GM19240 (cell line): ENCODE measurements around the gene STK11.

Experiments
- DNase-seq: peaks from one replicate; pipeline ENCODE4 v3.0.0; 2011; ENCODE audit warnings: low spot score; ENCODE audit not compliant: insufficient read length

The STK11 gene

DNA sequence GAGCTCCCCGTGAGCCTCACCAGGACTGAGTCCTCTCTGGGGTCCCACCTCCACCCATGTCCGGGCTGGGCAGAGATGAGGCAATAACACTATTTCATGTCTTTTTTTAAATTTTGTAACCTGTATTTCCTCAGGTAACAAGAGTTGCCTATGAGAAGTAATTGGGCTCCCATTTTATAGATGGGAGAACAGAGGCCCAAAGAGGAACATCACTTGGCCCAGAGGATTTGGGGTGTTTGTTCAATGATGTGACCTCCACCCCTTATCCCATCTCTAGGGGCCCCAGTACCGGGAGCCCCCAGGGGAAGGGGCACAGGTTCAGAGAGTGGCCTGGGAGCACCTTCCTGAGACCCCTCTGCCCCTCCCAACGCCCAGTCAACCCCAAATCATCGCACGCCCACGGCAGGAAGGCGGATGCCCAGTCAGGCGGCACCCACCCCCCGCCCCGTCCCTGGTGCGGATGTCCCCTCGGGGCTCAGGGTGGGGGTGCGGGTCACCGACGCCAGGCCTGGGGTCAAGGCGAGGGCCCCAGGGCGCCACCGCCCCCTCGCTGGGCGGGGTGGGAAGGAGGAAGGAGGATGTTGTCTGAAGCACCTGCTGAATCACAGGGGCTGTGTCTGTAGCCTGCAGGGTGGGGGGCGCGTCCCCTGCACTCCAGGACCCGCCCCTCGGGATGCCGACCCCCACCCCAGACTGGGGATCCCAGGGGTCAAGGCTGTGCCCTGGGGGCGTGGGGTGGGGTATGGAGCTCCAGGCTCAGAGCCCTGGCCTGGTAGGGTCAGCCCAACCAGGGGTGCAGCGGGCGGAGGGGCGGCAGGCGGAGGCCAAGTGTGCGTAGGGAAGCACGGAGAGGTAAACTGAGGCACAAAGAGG is 54.5 kb downstream of the STK11 start:
- DNase-seq, result no peak

DNA sequence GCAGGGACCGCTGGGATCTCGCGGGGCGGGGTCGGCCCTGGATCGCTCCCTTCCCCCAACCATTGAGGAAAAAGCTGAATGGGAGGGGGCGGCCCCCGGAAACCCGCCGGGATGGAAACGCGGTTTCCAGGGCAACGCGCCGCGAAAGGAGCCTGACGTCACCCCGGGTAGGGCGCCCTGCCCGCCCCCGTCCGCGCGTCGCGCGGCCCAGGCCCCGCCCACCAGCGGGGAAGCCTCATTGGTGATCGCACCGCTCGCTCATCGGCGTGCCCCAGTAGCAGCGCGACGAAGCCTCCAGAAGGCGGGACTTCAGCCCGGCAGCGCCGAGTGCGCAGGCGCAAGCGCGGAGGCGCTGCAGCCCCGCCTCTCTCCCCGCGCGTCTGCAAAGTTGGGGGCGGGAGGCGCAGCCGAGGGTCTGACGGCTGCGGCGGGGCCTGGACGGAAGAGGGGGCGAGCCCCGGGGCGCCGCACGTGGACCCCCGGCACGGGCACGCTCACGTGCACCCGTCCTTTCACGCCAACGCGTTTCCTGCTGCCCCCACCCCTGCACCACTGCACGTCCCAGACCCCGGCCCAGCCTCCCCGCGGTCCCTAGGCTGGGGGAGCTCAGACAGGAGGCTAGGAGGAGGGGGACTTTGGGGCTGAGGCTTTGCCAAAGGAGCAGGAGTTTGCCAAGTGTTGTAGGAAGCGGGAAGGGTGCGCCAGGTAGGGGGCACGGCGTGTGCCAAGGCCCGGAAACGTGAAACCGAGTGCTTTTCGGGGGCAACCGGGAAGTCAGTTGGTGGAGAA is 55.4 kb downstream of the STK11 start:
- DNase-seq, result peak; percentile 94

DNA sequence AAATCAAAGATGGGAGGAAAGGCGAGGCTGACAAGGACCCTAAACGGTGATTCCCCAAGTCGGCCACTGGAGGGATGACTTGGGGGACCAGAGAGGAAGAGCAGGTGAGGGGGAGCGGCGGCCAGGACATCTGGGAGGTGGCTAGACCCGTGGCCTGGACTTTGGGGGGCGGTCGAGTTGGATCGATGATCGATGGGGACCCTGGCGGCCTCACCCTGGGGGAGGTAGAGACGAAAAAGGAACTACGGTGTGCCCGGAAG is 55.9 kb downstream of the STK11 start:
- DNase-seq, result no peak

DNA sequence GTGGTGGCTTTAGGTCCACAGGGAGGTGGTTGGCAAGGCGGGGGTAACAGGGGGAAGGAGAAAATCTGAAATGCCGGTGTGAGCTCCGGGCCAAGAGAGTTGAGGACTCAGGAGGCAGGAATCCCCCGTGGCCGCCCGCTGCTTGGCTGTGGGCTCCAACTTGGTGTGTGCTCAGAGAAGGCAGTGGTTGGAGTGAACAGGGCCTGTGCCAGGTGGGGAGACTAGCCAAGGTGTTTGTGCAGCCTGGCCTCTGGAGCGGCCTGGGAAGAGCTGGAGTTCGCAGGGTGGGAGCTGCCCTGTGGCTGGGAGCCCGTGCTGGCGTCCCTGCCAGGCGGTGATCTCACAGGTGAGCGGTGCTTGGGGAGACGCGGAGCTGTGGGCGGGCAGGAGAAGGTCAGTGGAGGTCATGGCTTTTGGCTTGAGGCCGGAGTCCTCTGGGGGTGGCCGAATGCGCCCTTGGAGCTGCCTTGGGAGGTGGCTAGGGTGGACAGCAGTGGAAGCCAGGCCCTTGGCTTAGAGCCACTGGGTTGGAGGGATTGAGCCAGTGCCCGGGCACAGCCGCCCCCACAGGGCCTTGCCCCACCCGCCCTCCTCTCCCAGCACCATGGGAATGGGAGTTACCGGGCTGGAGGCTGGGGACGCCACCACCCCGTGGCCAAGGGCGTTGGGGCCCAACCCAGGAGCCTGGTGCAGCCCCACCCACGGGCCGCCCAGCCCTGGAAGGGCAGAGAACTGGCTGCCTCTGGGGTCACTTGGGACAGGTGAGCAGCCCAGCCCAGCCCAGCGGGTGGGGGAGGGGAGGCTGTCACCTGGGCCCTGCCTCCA is 56.4 kb downstream of the STK11 start:
- no peak for DNase-seq

DNA sequence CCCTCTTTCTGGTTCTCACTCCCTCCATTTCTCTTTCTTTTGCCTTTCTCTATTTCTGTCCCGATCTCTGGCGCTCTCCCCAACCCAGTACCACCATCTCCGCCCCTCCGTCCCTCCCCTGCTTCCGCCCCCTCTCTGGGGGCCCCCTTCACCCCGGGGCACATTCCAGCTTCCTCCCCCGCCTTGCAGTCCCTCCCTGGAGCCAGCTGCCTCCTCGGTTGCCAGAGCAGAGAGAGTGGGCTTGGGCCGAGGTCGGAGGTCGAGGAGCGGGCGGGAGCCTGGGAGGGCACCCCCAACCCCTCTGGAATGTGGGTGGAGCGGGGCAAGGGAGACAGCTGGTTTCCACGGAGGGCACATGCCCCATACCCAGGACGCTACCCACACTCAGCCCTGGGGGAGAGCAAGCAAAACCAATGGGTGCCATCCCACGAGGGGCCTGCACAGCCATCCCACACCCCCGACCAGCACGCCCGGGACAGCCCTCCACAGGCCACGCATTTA is 57.1 kb downstream of the STK11 start:
- no peak for DNase-seq

DNA sequence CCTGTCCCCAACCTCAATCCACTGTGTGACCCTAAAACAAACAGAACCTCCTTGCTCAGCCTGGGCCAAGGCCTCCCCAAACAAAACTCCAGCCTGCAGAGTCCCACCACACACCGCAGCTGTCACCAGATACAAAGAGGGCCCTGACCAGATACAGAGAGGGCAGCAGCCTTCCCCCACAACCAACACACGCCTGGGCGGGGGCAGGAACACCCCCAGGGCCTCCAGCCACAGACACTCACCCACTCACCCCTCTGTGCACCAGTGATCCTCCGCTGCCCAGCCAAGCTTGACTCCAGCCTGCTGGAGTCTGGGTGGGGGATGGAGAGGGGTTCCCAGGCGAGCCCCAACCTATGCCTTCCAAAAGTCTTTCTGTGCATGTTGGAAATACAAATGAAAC is 57.6 kb downstream of the STK11 start:
- DNase-seq, result no peak

DNA sequence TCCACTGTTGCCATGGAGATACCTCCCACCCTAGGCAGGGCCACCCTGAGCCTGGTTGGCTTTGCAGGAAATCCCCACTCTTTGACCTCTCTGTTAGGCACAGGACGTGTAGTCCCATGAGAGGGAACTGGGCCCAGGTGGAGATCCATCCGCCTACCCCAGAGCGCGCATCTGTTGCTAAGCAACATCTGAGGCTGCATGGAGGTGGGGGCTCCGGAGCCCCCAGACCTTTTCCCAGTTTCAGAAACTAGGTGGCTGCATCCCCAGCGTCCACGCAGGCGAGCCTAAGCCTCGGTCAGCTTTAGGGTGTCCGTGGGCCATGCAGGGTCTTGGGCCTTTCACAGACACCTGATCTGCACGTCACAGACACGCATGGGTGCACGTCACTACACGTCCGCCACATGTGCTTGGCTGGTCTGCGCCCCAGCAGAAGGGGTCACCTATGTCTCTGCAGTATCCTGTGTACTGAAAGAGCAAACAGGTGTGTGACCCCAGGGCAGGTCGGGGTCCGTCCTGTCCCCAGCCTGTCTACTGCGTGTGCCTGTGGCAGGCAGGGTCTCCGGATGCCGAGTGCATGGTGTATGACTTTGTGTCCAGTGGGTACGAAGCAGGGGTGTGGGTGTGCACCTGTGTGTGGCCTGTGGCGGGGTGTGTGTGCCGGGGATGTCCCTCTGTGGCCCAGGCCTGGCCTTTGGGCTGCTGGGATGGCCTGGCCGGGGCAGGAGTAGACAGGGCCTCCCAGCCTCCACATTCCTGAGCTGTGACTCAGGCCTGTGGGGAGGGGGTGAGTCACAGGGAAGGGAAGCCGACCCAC is 59.4 kb downstream of the STK11 start:
- no peak for DNase-seq

DNA sequence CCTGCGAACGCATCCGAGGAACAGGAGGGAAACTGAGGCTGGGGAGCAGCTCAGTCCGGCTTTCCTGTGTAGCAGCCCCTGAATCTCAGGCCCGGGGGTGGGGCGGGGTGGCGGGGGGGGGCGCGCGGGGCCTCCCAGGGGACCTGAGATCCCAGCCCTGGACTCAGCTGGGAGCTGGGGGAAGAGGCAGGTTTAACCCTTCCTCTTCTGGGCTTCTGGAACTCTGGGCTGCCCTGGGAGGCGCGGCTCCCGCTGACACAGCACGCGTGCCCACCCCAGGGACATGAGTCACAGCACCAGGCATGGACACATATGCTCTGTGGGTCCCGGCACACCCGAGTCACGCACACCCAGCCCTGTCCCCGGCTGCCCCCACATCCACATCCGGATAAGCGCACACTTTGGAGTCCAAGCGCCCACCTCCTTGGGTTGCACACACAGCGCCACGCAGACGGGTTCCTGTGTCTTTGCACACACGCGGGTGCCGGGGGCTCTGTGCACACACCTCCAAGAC is 60.1 kb downstream of the STK11 start:
- no peak for DNase-seq

DNA sequence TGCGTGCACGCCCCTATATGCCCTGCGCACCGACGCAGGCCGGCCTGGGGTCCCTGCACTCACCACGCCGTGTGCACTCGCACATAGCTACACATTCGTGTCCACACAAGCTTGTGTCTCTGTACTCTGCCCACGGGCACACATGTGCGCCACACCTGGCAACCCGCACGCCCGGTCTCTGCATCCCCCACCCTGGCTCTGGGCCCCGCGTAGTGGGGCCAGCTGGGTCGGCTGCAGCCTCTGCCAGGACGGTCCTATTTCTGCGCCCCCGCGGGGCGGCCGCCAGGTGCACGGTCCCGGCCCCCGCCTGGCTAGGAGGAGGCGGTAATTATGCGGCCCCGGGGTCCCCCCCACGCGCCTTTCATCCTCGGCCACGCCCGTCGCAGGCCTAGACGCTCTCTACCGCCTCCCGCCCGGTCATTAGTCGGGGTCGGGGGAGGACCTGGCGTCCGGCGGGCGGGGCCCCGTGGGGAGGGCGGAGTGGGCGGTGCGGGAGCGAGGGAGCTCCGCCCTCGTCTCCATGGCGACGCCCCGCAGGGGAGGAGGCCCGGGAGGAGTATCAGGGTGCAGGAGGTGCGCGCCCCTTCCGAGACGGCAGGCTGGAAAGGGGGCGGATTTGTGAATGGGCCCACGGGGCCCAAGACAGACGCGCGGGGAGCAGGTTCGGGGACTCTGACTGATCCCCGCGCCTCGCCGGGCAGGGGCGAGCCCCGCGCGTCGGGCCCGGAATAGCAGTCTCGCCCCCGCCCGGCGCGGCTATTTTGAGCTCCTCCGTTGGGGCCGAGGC is 60.7 kb downstream of the STK11 start:
- DNase-seq, result no peak

DNA sequence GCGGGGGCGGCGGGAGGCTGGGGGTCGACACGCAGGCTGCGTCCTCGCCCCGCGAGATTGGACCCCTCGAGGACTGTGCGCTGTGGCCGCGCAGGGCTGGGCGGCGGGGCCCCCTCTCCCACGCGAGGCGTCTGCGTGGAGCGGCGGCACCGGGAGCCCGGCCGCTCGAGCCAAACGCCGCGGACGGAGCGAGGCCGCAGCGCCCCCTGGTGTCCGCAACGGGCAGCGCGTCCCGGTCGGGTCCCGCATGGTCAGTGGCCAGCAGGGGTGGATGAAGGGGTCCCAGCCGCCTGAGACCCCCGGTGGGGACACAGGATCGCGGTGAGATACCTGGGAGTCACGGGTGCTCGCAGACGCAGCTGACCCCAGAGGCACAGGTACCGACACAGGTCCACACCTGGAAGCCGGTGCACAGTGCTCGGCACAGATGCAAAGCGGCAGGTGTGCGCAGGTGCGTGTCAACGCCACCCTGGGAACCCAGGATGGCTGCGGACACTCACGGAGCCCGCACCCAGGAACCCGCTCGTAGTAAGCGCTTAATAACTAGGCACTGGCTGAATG is 61.4 kb downstream of the STK11 start:
- no peak for DNase-seq

DNA sequence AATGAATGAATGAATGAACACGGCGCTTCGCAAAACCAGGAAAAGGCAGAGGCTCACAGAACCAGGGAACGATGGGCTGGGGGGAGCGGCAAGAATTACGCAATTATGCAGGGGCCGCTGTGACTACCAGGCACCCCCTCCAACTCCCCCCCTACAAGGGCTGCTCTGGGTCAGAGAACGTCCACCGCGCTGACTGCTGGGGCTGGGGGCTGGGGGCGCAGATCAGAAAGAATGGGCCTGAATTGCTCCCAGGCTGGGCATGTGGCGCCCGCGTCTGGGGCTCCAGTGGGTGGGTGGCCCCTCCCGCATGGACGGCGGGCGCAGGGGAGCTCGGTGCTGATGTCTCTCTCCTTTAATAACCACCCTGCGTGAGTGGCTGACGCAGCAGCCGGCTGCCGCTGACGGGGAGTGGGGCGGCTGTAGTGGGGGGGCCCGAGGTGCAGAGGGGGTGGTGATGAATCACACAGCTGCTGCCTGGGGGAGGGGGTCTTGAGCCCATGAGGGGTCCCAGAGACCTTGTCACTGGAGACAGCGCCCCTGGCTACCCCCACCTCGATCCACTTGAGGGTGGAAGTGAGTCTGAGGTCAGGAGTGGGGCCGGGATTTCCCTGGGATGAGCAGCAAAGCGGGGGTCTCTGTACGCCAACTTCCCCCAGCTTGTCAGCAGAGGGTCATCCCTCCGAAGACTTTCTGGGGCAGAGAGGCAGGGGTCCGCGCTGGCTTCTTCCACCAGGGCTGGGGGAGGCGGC is 62.1 kb downstream of the STK11 start:
- DNase-seq, result no peak

DNA sequence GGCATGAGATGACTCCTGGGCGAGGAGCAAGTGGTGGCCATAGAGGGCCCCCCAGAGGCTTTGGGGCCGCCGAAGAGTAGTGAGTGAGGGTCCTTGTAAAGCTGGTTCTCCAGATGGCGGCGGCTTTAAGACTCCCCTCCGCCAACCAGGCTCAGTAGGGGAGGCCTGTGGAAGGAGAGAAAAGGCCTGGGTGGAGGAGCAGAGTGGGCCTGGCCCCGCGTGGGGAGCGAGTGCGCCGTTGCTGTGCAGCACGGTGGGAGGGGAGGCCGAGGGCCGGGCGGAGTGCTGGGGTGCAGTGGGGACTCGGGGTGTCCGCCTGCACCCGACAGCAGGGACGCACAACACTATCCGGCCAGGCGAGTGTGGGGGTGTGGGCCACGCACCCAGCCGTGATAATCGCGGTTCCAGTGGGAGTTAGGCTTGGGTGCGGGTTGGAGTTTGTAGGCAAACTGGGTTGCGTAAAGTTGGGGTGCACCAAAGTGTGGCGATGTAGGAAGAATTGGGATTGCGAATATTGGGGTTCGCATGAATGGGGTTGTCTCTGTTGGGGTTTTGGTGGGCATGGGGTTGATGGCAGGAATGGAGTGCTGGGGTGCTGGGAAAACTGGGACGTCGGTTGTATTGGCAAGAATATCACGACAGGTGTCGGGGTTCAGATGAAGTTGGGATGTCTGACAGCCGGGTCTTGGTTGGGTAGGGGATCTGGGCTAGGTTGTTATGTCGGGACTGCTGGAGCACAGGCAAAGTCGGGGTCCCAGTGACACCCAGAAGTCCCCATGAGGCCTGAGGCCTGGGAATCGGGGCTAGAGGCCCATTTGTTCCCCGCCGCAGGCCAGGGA is 62.9 kb downstream of the STK11 start:
- DNase-seq, result no peak

DNA sequence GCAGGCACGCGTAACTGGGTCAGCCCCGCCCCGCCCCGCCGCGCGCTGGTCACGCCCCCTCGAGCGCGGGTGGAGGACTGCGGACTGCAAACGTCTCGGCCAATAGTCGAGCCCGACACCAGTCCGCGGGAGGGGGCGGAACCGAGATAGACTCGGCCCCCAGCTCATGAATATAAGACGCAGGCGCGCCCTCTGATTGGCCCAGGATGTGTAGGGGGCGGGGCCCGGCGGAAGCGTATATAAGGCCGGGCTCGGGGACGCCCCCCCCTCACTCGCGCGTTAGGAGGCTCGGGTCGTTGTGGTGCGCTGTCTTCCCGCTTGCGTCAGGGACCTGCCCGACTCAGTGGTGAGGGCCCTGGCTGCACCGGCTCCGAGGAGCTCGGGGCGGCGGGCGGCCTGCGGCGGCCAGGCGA is 63.5 kb downstream of the STK11 start, which contains the start of gene CIRBP:
Gene CIRBP (plus strand): TSS at position 268 of the 413 bp plus-strand sequence. CDS start 1,602 bp downstream, outside the sequence.
- DNase-seq, result peak; percentile 97

DNA sequence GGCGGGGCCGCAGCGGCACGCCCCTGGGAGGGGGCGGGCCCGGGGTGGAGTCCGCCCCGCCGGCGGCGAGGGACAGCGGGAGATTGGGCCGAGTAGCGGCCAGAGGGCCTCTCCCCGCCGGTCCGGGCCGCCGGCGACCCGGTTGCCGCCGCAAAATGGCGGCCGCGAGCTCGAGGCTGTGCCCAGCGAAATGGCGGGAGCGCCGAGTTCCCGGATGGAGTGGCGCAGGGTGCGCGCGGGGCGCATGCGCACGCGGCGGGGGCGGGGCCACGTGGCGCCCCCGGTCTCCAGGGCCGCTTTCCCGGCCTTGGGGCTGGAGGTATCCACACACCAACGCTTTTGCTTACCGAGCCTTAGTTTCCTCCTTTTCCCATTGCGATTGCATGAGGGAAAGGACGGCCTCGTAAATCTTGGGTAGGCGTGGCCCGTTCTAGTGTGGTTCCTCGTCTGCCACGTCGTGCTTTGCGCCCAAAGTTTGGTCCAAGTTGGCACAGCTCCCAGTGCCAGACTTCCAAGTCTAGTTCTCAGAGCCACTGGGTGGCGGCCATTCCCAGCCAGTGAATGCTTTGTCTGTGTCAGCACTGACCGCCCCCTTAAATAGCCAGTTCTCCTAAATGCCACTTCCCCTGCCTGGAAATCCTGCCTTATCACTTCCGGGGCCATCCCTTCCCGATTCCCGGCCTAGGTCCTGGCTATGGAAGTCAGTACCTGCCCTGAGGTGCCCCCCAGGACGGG is 64.1 kb downstream of the STK11 start:
- no peak for DNase-seq

DNA sequence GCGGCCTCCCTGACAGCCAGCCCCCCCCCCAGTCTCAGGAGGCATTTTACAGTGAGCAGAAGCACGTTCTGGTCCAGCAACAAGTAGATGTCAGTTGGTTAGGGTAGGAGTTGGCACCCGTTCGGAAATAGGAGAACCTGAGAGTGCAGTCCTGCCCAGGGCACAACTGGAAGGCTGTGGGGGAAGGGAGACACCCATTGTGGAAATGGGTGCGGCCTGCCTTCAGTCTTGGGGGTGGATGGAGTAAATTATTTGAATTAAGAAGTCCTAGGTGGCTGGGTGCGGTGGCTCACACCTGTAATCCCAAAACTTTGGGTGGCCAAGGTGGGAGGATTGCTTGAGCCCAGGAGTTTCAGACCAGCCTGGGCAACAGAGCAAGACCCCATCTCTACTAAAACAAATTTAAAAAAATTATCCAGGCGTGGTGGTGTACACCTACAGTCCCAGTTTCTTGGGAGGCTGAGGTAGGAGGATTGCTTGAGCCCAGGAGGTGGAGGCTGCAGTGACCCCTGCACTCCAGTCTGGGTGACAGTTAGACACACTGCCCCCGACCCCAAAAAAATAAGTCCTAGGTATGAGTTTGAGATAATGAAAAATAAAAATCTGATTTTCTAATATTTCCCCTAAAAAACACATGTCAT is 64.8 kb downstream of the STK11 start:
- DNase-seq, result no peak

DNA sequence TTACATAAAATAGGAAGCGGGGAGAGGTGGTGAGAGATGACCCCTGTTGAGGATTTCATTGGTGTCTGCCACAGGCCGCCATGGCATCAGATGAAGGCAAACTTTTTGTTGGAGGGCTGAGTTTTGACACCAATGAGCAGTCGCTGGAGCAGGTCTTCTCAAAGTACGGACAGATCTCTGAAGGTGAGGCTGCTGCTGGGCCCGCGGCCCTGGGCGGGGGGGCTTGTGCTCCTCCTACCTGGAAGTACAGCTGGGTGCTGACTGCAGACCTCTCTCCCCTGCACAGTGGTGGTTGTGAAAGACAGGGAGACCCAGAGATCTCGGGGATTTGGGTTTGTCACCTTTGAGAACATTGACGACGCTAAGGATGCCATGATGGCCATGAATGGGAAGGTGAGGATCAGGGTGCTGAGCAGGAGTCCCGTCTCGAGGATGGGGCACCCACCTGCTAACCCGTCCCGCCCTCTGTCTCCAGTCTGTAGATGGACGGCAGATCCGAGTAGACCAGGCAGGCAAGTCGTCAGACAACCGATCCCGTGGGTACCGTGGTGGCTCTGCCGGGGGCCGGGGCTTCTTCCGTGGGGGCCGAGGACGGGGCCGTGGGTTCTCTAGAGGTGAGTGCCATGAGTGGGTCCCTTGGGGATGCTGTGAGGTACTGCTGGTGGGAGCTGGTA is 65.4 kb downstream of the STK11 start:
- no peak for DNase-seq
